Measurements from ENCODE around the gene IGSF3.
"Not testable (repeated sequence)": the region's sequence is repeated elsewhere in the genome, so short reads cannot be mapped to it uniquely, and the experiment has no call there.

DNA sequence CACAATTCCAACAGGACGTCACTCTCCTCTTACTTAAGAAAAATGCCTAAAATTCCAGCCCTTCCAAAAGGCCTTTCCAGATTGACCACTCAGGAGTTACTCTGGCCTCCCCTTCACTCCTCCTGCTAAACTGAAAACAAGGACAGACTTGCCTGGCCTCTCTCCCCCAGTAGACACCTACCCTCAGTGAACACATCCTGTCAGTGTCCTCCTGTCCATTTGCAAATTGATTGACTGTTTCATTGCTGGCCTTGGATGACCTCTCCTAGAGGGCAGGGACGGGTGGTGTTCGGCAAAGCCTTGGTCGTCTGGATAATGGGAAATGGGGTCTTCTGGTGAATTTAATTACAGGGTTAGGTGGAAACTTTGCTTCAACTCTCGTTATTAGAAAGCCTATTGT lies 8.9 kb downstream of the IGSF3 start:
- TF ChIP-seq, protein P1, sequence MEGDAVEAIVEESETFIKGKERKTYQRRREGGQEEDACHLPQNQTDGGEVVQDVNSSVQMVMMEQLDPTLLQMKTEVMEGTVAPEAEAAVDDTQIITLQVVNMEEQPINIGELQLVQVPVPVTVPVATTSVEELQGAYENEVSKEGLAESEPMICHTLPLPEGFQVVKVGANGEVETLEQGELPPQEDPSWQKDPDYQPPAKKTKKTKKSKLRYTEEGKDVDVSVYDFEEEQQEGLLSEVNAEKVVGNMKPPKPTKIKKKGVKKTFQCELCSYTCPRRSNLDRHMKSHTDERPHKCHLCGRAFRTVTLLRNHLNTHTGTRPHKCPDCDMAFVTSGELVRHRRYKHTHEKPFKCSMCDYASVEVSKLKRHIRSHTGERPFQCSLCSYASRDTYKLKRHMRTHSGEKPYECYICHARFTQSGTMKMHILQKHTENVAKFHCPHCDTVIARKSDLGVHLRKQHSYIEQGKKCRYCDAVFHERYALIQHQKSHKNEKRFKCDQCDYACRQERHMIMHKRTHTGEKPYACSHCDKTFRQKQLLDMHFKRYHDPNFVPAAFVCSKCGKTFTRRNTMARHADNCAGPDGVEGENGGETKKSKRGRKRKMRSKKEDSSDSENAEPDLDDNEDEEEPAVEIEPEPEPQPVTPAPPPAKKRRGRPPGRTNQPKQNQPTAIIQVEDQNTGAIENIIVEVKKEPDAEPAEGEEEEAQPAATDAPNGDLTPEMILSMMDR (IDR thresholded peaks at IDR 0.05), result not testable (repeated sequence)
- TF ChIP-seq POLR2A (IDR thresholded peaks at IDR 0.05), result not testable (repeated sequence)

All from Peyer's patch (tissue), 4 donors.